Inferior parietal cortex (tissue), 1 donor: ENCODE data around the gene SNW1.
"Not testable (repeated sequence)": the region's sequence is repeated elsewhere in the genome, so short reads cannot be mapped to it uniquely, and the experiment has no call there.

Experiments
- DNase-seq: peaks from one replicate; pipeline ENCODE4 v3.0.0-alpha.2; 2016; ENCODE audit errors: extremely low spot score

Gene SNW1

GRCh38 chr14:77760381-77761204, at the start of gene SNW1:
TSS of gene SNW1 (minus strand) at chr14:77761156. CDS start at chr14:77761127, 29 bp downstream.
- DNase-seq, result peak; percentile 57

GRCh38 chr14:77809011-77809410, 48.1 kb upstream of the SNW1 start:
- no peak for DNase-seq

- no peak for DNase-seq
Measured at GRCh38 chr14:77808250-77808649, 47.3 kb upstream of the SNW1 start.

- DNase-seq, result no peak
Measured at GRCh38 chr14:77805706-77806105, 44.8 kb upstream of the SNW1 start.

DNA sequence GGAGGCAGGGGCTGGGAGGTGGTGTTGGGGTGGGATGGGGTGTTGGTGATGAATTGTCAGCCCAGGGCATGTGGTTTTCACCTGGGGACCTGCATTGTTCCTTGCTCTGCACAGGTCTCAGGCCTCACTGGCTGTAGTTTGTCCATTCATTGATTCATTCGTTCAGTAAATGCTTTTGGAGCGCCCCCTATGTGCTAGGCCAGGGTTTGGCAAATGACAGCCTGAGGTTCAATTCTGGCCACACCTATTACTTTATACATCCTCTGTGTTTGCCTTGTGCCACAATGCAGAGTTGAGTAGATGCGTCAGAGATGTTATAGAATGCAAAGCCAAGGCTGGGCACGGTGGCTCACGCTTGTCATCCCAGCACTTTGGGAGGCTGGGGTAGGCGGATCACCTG, 43.6 kb upstream of the SNW1 start:
- DNase-seq, result no peak

DNA sequence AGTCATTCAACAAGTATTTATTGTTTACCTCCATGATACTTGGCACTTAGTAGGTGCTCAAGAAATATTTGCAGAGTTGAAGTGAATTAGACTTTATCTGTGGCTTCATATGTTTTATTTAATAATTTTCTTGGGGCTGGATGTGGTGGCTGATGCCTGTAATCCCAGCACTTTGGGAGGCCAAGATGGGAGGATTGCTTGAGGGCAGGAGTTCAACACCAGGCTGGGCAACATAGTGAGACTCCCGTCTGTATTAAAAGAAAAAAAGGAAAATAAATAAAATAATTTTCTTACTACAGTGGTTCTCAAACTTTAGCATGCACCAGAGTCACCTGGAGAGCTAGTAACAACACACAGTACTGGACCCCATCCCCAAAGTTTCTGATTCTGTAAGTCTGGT, 39.9 kb upstream of the SNW1 start:
- no peak for DNase-seq

- peak; percentile 81 for DNase-seq
Measured at GRCh38 chr14:77799863-77800730, 39.1 kb upstream of the SNW1 start, which contains the start of gene ADCK1. TSS of gene ADCK1 (plus strand) at chr14:77800109. CDS start at chr14:77818979, 18,870 bp downstream.

GRCh38 chr14:77799456-77799855, 38.5 kb upstream of the SNW1 start:
- not testable (repeated sequence) for DNase-seq

DNA sequence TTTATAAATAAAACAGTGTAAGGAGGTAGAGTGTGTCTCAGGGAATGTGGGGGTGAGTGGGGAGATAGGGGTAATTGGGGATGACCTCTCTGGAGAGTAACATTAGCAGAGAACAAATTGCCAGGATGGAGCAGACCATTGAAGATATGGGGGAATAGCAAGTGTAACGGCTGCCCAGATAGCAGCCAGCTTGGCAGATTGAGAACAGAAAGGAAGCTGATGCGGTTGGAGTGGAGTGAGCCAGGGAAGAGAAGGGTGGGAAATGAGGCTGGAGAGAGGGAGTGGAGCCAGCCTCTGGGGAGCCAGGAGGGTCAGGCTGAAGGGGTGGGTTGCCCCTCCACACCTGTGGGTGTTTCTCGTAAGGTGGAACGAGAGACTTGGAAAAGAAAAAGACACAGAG, 33.4 kb upstream of the SNW1 start:
- DNase-seq, result no peak

GRCh38 chr14:77793255-77793654, 32.3 kb upstream of the SNW1 start:
- not testable (repeated sequence) for DNase-seq

GRCh38 chr14:77791225-77791600, 30.3 kb upstream of the SNW1 start:
- no peak for DNase-seq

GRCh38 chr14:77790566-77791224, 29.7 kb upstream of the SNW1 start:
- no peak for DNase-seq

- DNase-seq, result no peak
Measured at GRCh38 chr14:77786148-77786547, 25.2 kb upstream of the SNW1 start.

- no peak for DNase-seq
Measured at GRCh38 chr14:77782202-77782601, 21.2 kb upstream of the SNW1 start.

- not testable (repeated sequence) for DNase-seq
Measured at GRCh38 chr14:77773966-77774365, 13.0 kb upstream of the SNW1 start.

- not testable (repeated sequence) for DNase-seq
Measured at GRCh38 chr14:77768442-77769069, 7.6 kb upstream of the SNW1 start.

GRCh38 chr14:77763978-77764377, 3.0 kb upstream of the SNW1 start:
- DNase-seq, result no peak

DNA sequence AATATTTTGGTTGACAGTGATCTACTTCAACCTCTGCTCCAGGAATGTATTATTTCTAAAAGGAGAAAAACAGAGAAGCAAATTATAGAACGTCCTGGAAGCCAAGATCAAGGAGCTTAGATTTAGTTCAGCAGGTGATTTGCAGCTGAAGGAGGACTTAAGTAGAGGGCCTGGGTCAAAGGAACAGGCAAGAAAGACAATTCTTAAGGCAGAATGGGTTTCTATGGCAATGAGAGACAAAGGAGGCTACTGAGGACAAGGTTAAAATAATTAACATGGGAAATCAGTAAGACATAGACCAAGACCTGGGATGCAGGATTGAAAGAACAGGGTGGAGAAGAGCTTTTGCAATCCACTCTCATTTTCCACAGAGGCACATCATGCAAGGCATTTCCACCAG, 2.4 kb upstream of the SNW1 start:
- DNase-seq, result no peak

GRCh38 chr14:77761205-77761931, 412 bp upstream of the SNW1 start:
- DNase-seq, result peak; percentile 100

DNA sequence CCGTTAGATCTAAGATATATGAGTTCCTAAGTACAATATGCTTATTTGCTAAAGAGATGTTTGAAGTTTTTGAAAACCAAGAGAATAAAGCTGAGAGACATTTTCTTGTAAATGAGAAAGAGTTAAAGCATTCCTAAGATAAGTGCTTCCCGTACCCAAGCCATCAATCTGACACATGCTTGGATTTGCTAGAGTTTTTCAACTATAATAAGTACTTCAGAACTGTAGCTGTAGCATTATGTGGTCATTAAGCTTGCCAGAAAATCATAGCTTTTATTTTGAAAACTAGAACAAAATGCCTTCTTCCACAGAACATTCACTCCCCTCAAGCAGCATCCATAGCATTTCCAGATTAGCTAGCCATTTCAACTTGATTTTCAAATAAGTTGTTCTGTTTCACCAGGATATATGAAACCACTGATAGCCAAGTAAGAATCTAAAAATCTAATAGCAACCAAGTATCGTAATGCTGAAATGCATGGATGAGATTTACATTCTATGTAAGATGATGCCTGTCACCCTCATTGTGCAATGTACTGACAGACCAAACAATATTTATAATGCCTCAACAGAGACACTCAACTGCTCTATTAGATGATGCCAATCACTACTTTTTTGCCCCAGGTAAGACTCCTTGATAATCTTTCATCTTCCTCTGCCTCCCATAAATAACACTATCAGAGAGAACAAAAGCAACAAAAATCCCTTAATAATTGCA, 8.0 kb downstream of the SNW1 start:
- DNase-seq, result no peak
